Sigmoid colon (tissue), 7 donors: Measurements from ENCODE around the gene POGLUT3. TPM values are rescaled to one million over a fixed set of nuclear protein-coding genes. Genes with fewer than 3 reads are reported as not detected.

Source experiments
- DNase-seq: peaks from one replicate; pipeline ENCODE4 v3.0.0-alpha.2; 2019
- H3K27ac ChIP-seq, 4 donors: fragments of 200-600 bp; sonication (generic); one replicate each; pipeline ENCODE4 v1.5.1; 2016 to 2019; ENCODE audit warnings: mild to moderate bottlenecking in 1 of 4
- H3K27me3 ChIP-seq, 3 donors: fragments of 200-600 bp; sonication (generic); one replicate each; pipeline ENCODE4 v1.5.1; 2019; ENCODE audit warnings: mild to moderate bottlenecking in 1 of 3
- H3K36me3 ChIP-seq, 4 donors: fragments of 200-600 bp; sonication (generic); one replicate each; pipeline ENCODE4 v1.5.1; 2016 to 2019
- H3K4me1 ChIP-seq, 4 donors: fragments of 200-600 bp; sonication (generic); one replicate each; pipeline ENCODE4 v1.5.1; 2017 to 2019
- H3K4me3 ChIP-seq, 4 donors: fragments of 200-600 bp; sonication (generic); one replicate each; pipeline ENCODE4 v1.5.1; 2017 to 2019; ENCODE audit warnings: mild to moderate bottlenecking in 2 of 4, moderate library complexity in 1 of 4
- H3K9me3 ChIP-seq, 4 donors: fragments of 200-600 bp in 3 of 4; sonication (generic) in 3 of 4; one replicate each; pipeline versions ENCODE4 v1.5.1 to v1.6.1; 2013 to 2019
- EP300 ChIP-seq, 4 donors: sonication (generic); formaldehyde crosslinking; IDR thresholded peaks; one replicate each; pipeline ENCODE4 v1.6.1; 2017; ENCODE audit warnings: antibody characterized with exemption in 4 of 4
- POLR2A ChIP-seq, 2 donors: fragments of 450-650 bp; IDR thresholded peaks; one replicate each; pipeline ENCODE4 v1.6.1; 2016; ENCODE audit warnings: antibody characterized with exemption in 2 of 2, mild to moderate bottlenecking in 2 of 2, moderate library complexity in 2 of 2
- POLR2AphosphoS5 ChIP-seq, 4 donors: sonication (generic); formaldehyde crosslinking; IDR thresholded peaks; one replicate each; pipeline ENCODE4 v1.6.1; 2017; ENCODE audit warnings: antibody characterized with exemption in 4 of 4
- WGBS, 2 donors: extraction: QIAGEN DNeasy Blood & Tissue Kit; methylation state at CpG; one replicate each; pipeline ENCODE4 v1.1.7; 2013; 5-methylcytosine and 5-hydroxymethylcytosine counted together
- intact Hi-C: fragments of 100-400 bp; cut with DNase I; formaldehyde crosslinking; loops from one replicate; pipeline ENCODE4 v1.15.1; 2023
- polyA plus RNA-seq, 3 donors: library from polyadenylated mRNA; stranded (reverse); fragments of 200-250 nt; gene quantifications; one replicate each; pipeline ENCODE4 v1.2.3, GENCODE V29; 2013
- total RNA-seq, 4 donors: library from RNA; depleted of rRNA; stranded (reverse); fragments of >200 nt; gene quantifications; one replicate each; pipeline ENCODE4 v1.1.0, GENCODE V29; 2016
- TF ChIP-seq, protein P1 (sequence below), 4 experiments: fragments of 450-650 bp in 3 of 4; fragments of 200-600 bp in 1 of 4; IDR thresholded peaks; one replicate each; pipeline ENCODE4 v1.5.1; 2016 to 2019; ENCODE audit warnings: antibody characterized with exemption in 4 of 4, mild to moderate bottlenecking in 3 of 4, moderate library complexity in 2 of 4
- donor health status: healthy with polysubstance abuse.
- donor health status: Bipolar disorder and iron deficiency.
- donor health status: healthy.

POGLUT3 gene
- total and polyA plus RNA-seq, 7 donors = 4.4 to 28.5 (median 17.7) TPM

DNA sequence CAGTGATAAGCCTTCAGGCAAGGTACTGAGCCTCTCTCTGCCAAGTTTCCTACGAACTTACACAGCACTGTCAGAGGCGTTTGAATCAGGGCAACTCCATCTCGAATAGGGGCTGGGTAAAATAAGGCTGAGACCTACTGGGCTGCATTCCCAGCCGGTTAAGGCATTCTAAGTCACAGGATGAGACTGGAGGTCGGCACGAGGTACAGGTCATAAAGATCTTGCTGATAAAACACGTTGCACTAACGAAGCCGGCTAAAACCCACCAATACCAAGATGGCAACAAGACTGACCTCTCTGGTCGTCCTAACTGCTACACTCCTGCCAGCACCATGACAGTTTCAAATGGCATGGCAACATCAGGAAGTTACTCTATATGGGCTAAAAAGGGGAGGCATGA lies 20.4 kb upstream of the POGLUT3 start:
- DNase-seq = no peak
- Histone ChIP-seq H3K4me1 (no peaks in the 10 kb centered on the region), H3K9me3 (no peaks in the 10 kb centered on the region), H3K4me3 (no peak overlapping the region), H3K27ac (no peak overlapping the region), H3K36me3 (no peaks in the 10 kb centered on the region), H3K27me3 (no peaks in the 10 kb centered on the region)
- 77 to 81% methylated on average over 10 of the region's 10 CpGs for WGBS, 2 donors
- intact Hi-C loops = no loop called here
- TF ChIP-seq, protein P1, sequence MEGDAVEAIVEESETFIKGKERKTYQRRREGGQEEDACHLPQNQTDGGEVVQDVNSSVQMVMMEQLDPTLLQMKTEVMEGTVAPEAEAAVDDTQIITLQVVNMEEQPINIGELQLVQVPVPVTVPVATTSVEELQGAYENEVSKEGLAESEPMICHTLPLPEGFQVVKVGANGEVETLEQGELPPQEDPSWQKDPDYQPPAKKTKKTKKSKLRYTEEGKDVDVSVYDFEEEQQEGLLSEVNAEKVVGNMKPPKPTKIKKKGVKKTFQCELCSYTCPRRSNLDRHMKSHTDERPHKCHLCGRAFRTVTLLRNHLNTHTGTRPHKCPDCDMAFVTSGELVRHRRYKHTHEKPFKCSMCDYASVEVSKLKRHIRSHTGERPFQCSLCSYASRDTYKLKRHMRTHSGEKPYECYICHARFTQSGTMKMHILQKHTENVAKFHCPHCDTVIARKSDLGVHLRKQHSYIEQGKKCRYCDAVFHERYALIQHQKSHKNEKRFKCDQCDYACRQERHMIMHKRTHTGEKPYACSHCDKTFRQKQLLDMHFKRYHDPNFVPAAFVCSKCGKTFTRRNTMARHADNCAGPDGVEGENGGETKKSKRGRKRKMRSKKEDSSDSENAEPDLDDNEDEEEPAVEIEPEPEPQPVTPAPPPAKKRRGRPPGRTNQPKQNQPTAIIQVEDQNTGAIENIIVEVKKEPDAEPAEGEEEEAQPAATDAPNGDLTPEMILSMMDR (IDR thresholded peaks at IDR 0.05) = no peak
- TF ChIP-seq POLR2AphosphoS5 (IDR thresholded peaks at IDR 0.05) (no peak), POLR2A (IDR thresholded peaks at IDR 0.05) (no peak), EP300 (IDR thresholded peaks at IDR 0.05) (no peak)

GRCh38 chr11:108516125-108516524 lies 17.9 kb upstream of the POGLUT3 start:
- Histone ChIP-seq H3K4me1 (no peaks in the 10 kb centered on the region), H3K4me3 (no peak overlapping the region), H3K27me3 (no peaks in the 10 kb centered on the region), H3K36me3 (no peaks in the 10 kb centered on the region), H3K9me3 (no peaks in the 10 kb centered on the region), H3K27ac (no peak overlapping the region)
- 97 to 98% methylated on average over 4 of the region's 4 CpGs for WGBS, 2 donors
- no peak for DNase-seq
- TF ChIP-seq, protein P1 (IDR thresholded peaks at IDR 0.05) = no peak
- intact Hi-C loops = no loop called here

DNA sequence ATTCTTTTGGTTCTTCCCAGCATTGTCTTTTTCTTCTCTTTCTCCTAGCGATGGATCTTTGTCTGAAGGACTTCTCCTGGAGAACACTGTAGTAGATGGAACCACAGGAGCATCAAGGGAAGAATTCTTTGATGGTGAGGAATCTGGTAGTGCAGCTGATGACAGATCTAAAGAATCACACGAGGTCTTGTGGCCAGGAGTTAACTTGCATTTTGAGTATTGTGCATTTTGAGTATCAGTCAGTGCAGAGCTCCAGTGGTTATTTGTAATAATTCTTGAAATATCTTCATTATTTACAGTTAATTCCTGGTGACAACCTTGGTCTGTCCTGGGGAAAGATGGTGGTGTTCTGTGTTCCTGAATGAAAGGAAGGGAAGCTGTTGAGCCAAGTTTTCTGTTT lies 14.5 kb upstream of the POGLUT3 start:
- no peak for TF ChIP-seq POLR2A (IDR thresholded peaks at IDR 0.05)
- no peak for TF ChIP-seq POLR2AphosphoS5 (IDR thresholded peaks at IDR 0.05)
- TF ChIP-seq, protein P1 (IDR thresholded peaks at IDR 0.05) = no peak
- TF ChIP-seq EP300 (IDR thresholded peaks at IDR 0.05) = no peak
- Histone ChIP-seq H3K4me1 (no peaks in the 10 kb centered on the region), H3K27me3 (no peaks in the 10 kb centered on the region), H3K36me3 (no peaks in the 10 kb centered on the region), H3K4me3 (no peak overlapping the region), H3K9me3 (no peaks in the 10 kb centered on the region), H3K27ac (no peak overlapping the region)
- 88 to 93% methylated on average over 2 of the region's 2 CpGs for whole genome bisulfite sequencing, 2 donors
- intact Hi-C loops = no loop called here
- no peak for DNase-seq

DNA sequence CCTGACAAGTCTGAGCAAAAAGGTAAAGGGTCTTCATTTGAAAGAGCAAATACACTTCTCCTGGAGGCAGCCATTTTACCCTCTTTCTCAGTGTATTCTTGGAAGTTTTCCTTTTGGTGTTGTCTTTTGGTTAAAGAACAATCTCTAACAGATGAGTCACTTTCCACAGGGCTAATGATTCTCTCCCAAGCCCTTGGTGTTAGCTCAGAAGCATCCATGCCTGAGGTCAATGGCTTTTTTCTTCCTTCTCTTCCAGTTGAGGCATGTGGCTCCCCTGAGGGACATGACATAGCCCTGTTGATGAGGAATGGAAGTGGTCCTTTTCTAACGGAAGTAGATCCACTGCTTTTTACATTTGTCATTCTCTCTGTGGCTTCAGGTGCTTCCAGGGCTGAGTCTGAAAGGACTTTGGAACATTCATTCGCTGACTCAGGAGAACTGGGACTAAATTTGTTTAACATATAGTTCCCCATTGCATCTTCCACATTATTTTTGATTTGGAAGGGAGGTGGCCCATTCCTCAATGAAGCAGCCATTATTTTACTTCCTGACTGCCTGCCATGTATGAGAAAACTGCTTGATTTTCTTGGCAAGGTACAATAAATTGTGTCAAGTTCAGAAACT lies 13.8 kb upstream of the POGLUT3 start:
- Histone ChIP-seq H3K9me3 (no peaks in the 10 kb centered on the region), H3K36me3 (no peaks in the 10 kb centered on the region), H3K27ac (no peak overlapping the region), H3K4me1 (no peaks in the 10 kb centered on the region), H3K27me3 (no peaks in the 10 kb centered on the region), H3K4me3 (no peak overlapping the region)
- DNase-seq = no peak
- no peak for TF ChIP-seq POLR2AphosphoS5 (IDR thresholded peaks at IDR 0.05)
- TF ChIP-seq, protein P1 (IDR thresholded peaks at IDR 0.05) = no peak
- no peak for TF ChIP-seq POLR2A (IDR thresholded peaks at IDR 0.05)
- no peak for TF ChIP-seq EP300 (IDR thresholded peaks at IDR 0.05)
- intact Hi-C loops = no loop called here
- WGBS, 2 donors = 85 to 90% methylated on average over 2 of the region's 2 CpGs
